IPS DF 6.9 (cell line): ENCODE results near the gene SERPINC1.

ENCODE experiments used
- DNase-seq: peaks from one replicate; pipeline ENCODE4 v3.0.0-alpha.2; 2013; ENCODE audit warnings: low read depth, low spot score
- H3K27ac ChIP-seq: one replicate; pipeline ENCODE4 v1.5.1; 2013; ENCODE audit warnings: low read length, control low read depth
- H3K27me3 ChIP-seq: 2 replicates; pipeline ENCODE4 v1.6.1; 2013; ENCODE audit warnings: mild to moderate bottlenecking, low read length; ENCODE audit not compliant: control insufficient read depth, insufficient read depth
- H3K36me3 ChIP-seq: 2 replicates; pipeline ENCODE4 v1.6.1; 2013; ENCODE audit warnings: low read length; ENCODE audit not compliant: control insufficient read depth, insufficient read depth
- H3K4me1 ChIP-seq: 2 replicates; pipeline ENCODE4 v1.6.1; 2013; ENCODE audit warnings: low read length; ENCODE audit not compliant: control insufficient read depth, insufficient read depth
- H3K4me3 ChIP-seq: 2 replicates; pipeline ENCODE4 v1.5.1; 2013; ENCODE audit warnings: mild to moderate bottlenecking, low read length
- H3K9me3 ChIP-seq: 2 replicates; pipeline ENCODE4 v1.6.1; 2013; ENCODE audit warnings: low read length, inconsistent platforms; ENCODE audit not compliant: control insufficient read depth, insufficient read depth
- WGBS: extraction: QIAGEN DNeasy Blood & Tissue Kit; methylation state at CpG from one replicate; pipeline ENCODE4 v1.1.7; 2013; ENCODE audit warnings: mixed read lengths, missing lambda C conversion rate; ENCODE audit not compliant: insufficient read length, insufficient coverage; 5-methylcytosine and 5-hydroxymethylcytosine counted together

The SERPINC1 gene

GRCh38 chr1:173871500-173871899, 45.6 kb downstream of the SERPINC1 start:
- Histone ChIP-seq H3K27me3 (no peaks in the 10 kb centered on the region), H3K4me1 (no peaks in the 10 kb centered on the region), H3K4me3 (no peak overlapping the region), H3K27ac (no peak overlapping the region), H3K9me3 (no peaks in the 10 kb centered on the region), H3K36me3 (peaks cover 10% of the 10 kb centered on the region; the same call in 1 of the 2 replicates)
- DNase-seq: no peak
- no CpG with 5 or more reads among the region's 2 CpGs for WGBS

- no peak overlapping the region for H3K4me3 ChIP-seq
- no peaks in the 10 kb centered on the region for H3K27me3 ChIP-seq
- DNase-seq: no peak
- no peak overlapping the region for H3K27ac ChIP-seq
- no peaks in the 10 kb centered on the region for H3K4me1 ChIP-seq
- WGBS: no CpG with 5 or more reads among the region's 5 CpGs
- no peaks in the 10 kb centered on the region for H3K9me3 ChIP-seq
- peaks cover 14% of the 10 kb centered on the region; the same call in 1 of the 2 replicates for H3K36me3 ChIP-seq
Observed at GRCh38 chr1:173871091-173871490, 46.0 kb downstream of the SERPINC1 start.

DNA sequence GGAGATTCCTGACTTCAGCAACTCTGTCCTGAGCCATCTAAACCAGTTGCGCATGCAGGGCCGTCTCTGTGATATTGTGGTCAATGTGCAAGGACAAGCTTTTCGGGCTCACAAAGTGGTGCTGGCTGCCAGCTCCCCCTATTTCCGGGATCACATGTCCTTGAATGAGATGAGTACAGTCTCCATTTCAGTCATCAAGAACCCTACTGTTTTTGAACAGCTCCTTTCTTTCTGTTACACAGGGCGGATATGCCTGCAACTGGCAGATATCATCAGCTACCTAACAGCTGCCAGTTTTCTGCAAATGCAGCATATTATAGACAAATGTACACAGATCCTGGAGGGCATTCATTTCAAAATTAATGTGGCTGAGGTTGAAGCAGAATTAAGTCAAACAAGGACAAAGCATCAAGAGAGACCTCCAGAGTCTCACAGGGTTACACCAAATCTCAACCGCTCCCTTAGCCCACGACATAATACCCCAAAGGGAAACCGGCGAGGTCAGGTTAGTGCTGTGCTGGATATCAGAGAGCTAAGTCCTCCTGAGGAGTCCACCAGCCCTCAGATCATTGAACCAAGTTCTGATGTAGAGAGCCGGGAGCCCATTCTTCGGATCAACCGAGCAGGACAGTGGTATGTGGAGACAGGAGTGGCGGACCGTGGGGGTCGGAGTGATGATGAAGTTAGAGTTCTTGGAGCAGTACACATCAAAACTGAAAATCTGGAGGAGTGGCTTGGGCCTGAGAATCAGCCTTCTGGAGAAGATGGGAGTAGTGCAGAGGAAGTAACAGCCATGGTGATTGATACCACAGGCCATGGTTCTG, 46.7 kb downstream of the SERPINC1 start:
- DNase-seq: no peak
- Histone ChIP-seq H3K4me1 (no peaks in the 10 kb centered on the region), H3K9me3 (no peaks in the 10 kb centered on the region), H3K27ac (no peak overlapping the region), H3K27me3 (no peaks in the 10 kb centered on the region), H3K4me3 (no peak overlapping the region), H3K36me3 (peaks cover 18% of the 10 kb centered on the region; the same call in 1 of the 2 replicates)
- WGBS: no CpG with 5 or more reads among the region's 15 CpGs

DNA sequence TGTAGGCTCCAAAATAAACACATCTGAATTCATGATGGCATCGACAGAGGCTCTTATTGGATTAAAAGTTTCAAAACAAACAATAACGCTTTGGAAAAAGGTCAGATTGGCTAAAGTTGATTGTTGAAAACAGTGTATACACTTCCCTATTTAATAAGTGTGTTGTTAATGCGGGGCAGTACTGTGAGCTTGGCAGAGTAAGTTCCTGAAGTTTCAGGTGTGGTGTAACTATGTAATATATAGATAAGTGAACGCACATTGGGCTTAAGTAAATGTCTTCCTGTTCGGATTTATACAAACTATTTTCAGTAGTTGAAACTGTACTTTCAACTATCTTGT, 48.1 kb downstream of the SERPINC1 start:
- Histone ChIP-seq H3K36me3 (peaks cover 31% of the 10 kb centered on the region; the same call in 1 of the 2 replicates), H3K4me1 (no peaks in the 10 kb centered on the region), H3K27me3 (no peaks in the 10 kb centered on the region), H3K27ac (no peak overlapping the region), H3K4me3 (peak overlapping the region; percentile 87; the same call in 1 of the 2 replicates), H3K9me3 (no peaks in the 10 kb centered on the region)
- WGBS: no CpG with 5 or more reads among the region's 5 CpGs
- no peak for DNase-seq

GRCh38 chr1:173868266-173869020, 48.7 kb downstream of the SERPINC1 start, which contains the start of gene ZBTB37:
ZBTB37 (plus strand) TSS chr1:173868380; CDS start chr1:173870226, 1,846 bp downstream.
- Histone ChIP-seq H3K9me3 (no peaks in the 10 kb centered on the region), H3K36me3 (peaks cover 36% of the 10 kb centered on the region; the same call in 1 of the 2 replicates), H3K4me1 (no peaks in the 10 kb centered on the region), H3K4me3 (peak within 1 kb of the TSS; percentile 98), H3K27me3 (no peaks in the 10 kb centered on the region), H3K27ac (peak within 1 kb of the TSS; percentile 13)
- no CpG with 5 or more reads among the region's 53 CpGs for WGBS
- peak; percentile 72 for DNase-seq

GRCh38 chr1:173867753-173868265, 49.3 kb downstream of the SERPINC1 start, which contains the start of gene GAS5:
GAS5 (minus strand) TSS chr1:173867989.
- no CpG with 5 or more reads among the region's 30 CpGs for WGBS

DNA sequence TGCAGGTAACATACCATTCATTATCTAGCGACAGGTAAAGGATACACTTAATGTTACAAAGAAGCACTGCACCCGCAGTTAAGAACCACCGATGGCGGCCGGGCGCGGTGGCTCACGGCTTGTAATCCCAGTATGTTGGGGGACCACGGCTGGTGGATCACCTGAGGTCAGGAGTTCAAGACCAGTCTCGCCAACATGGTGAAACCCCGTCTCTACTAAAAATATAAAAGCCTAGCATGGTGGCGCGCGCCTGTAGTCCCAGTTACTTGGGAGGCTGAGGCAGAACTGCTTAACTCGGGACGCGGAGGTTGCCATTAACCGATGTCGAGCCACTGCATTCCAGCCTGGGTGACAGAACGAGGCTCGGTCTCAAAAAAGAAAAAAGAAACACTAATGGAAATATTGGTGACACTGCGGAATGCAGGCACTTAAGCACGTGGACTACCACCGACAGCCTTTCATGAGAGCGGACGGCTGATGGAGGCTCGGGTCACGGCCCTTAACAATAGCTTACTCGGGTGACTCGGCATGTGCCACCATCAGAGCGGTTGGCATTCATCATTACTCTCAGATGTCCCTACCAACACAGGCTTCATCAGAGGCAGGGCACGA, 49.9 kb downstream of the SERPINC1 start:
- Histone ChIP-seq H3K36me3 (peaks cover 39% of the 10 kb centered on the region; the same call in 1 of the 2 replicates), H3K4me3 (peak overlapping the region; percentile 98), H3K27ac (peak overlapping the region; percentile 13), H3K4me1 (no peaks in the 10 kb centered on the region), H3K27me3 (no peaks in the 10 kb centered on the region), H3K9me3 (no peaks in the 10 kb centered on the region)
- no CpG with 5 or more reads among the region's 32 CpGs for WGBS
- no peak for DNase-seq

More at GRCh38 chr1:173867753-173868265, 49.3 kb downstream of the SERPINC1 start, which contains the start of gene GAS5:
- H3K27me3 ChIP-seq: no peaks in the 10 kb centered on the region
- peak within 1 kb of the TSS; percentile 98 for H3K4me3 ChIP-seq
- DNase-seq: peak; percentile 98
- H3K27ac ChIP-seq: peak within 1 kb of the TSS; percentile 13
- peaks cover 39% of the 10 kb centered on the region; the same call in 1 of the 2 replicates for H3K36me3 ChIP-seq
- no peaks in the 10 kb centered on the region for H3K4me1 ChIP-seq
- H3K9me3 ChIP-seq: no peaks in the 10 kb centered on the region

GRCh38 chr1:173866413-173867115, 50.6 kb downstream of the SERPINC1 start:
- Histone ChIP-seq H3K4me3 (peak overlapping the region; percentile 98), H3K9me3 (no peaks in the 10 kb centered on the region), H3K36me3 (peaks cover 39% of the 10 kb centered on the region; the same call in 1 of the 2 replicates), H3K27me3 (no peaks in the 10 kb centered on the region), H3K4me1 (no peaks in the 10 kb centered on the region), H3K27ac (peak overlapping the region; percentile 25)
- WGBS: no CpG with 5 or more reads among the region's 2 CpGs
- no peak for DNase-seq

- no peaks in the 10 kb centered on the region for H3K4me1 ChIP-seq
- peaks cover 39% of the 10 kb centered on the region; the same call in 1 of the 2 replicates for H3K36me3 ChIP-seq
- H3K9me3 ChIP-seq: no peaks in the 10 kb centered on the region
- H3K4me3 ChIP-seq: peak overlapping the region; percentile 98; the same call in 1 of the 2 replicates
- H3K27ac ChIP-seq: peak overlapping the region; percentile 25
- WGBS: no CpG with 5 or more reads among the region's 4 CpGs
- DNase-seq: no peak
- H3K27me3 ChIP-seq: no peaks in the 10 kb centered on the region
Observed at GRCh38 chr1:173865468-173866164, 51.5 kb downstream of the SERPINC1 start.
